ENCODE measurements around the gene THTPA.

- TF ChIP-seq CTCF (IDR thresholded peaks at IDR 0.05 in 8 of 11, conservative IDR thresholded peaks at IDR 0.05 in 3 of 11) (no peak), POLR2A (IDR thresholded peaks at IDR 0.05) (no peak)
Observed at GRCh38 chr14:23600806-23601205, 44.7 kb downstream of the THTPA start.

Data from spleen (tissue), 7 donors.